Activated T-cell treated with anti-CD3 and anti-CD28 coated beads, Interleukin-2, amount 50 U/mL, for 24 hours (primary cell): Measurements from ENCODE around the gene SMYD3.

Experiments used
- DNase-seq: peaks from one replicate; pipeline ENCODE4 v3.0.0-alpha.2; 2020
- H3K27ac Mint-ChIP-seq: 2 replicates; pipeline ENCODE4 v1.8.0; 2020; ENCODE audit warnings: mild to moderate bottlenecking, mixed read lengths
- H3K27me3 Mint-ChIP-seq: 2 replicates; pipeline ENCODE4 v1.8.0; 2020; ENCODE audit warnings: mixed read lengths
- H3K36me3 Mint-ChIP-seq: 2 replicates; pipeline ENCODE4 v1.8.0; 2020; ENCODE audit warnings: low read depth, mixed read lengths
- H3K4me1 Mint-ChIP-seq: 2 replicates; pipeline ENCODE4 v1.8.0; 2020; ENCODE audit warnings: low read depth, mixed read lengths
- H3K4me3 Mint-ChIP-seq: 2 replicates; pipeline ENCODE4 v1.8.0; 2020; ENCODE audit warnings: mild to moderate bottlenecking, moderate library complexity, mixed read lengths
- H3K9me3 Mint-ChIP-seq: 2 replicates; pipeline ENCODE4 v1.8.0; 2020; ENCODE audit warnings: mixed read lengths

Gene SMYD3

DNA sequence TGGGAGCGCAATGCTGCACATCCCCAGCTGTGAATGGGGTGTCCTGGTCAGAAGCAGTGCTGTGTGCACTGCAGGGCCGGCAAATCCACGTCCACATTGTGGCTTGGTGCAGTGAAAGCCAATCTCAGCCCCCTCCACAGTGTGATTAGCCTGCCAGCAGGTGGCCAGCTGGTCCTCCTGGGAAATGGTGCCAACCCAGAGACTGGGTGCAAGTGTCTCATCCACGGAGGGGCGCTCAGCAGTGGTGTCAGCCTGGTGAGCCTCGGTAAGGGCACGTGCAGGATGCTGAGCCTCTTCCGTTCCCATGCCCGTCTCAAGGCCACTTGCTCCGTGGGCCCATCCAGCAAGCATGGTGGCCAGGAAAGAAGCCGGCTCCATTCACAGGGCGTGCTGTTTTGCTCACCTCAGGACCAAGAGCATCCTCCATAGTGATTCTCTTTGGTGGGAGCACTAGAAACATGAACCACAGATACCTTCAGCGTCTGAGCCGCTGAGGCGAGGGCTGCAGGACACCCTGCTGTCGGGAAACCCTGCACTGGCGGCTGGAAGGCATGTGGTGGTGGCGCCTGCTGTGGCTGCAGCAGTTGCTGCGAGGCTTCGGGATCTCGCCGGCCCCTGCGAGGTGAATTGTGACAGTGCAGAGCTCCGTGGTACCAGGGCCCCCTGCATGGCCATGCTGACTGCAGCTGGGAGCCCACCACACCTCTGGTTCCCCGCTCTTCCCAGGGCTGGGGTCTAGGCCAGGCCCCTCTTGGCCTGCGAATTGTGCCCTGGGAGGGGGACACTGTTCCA is 2.0 kb upstream of the SMYD3 start:
- Mint-ChIP-seq H3K4me3 (no peak overlapping the region), H3K27ac (no peak overlapping the region), H3K9me3 (no peaks in the 10 kb centered on the region), H3K4me1 (peaks cover 33% of the 10 kb centered on the region), H3K27me3 (no peaks in the 10 kb centered on the region), H3K36me3 (peaks cover 14% of the 10 kb centered on the region)
- no peak for DNase-seq

DNA sequence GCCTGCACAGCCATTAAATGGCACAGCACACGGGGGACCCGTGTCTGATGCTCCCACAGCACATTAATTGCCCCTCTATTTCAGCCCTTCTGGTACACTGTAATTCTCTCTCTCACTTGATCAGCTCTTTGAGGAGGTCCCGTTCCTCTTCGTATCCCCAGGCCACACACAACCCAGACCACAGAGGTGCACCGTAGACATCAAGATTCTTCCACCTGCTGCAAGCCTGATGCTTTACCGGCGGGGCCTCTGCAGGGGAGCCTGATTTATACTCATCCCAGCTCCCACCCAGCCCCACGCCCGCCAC is 759 bp downstream of the SMYD3 start:
- Mint-ChIP-seq H3K4me3 (peak overlapping the region; percentile 92), H3K4me1 (peaks cover 39% of the 10 kb centered on the region), H3K9me3 (no peaks in the 10 kb centered on the region), H3K27me3 (no peaks in the 10 kb centered on the region), H3K27ac (peak overlapping the region; percentile 85), H3K36me3 (peaks cover 32% of the 10 kb centered on the region)
- DNase-seq: no peak

- H3K9me3 Mint-ChIP-seq: no peaks in the 10 kb centered on the region
- no peak overlapping the region for H3K27ac Mint-ChIP-seq
- no peak overlapping the region for H3K4me3 Mint-ChIP-seq
- DNase-seq: no peak
- peaks cover 32% of the 10 kb centered on the region for H3K36me3 Mint-ChIP-seq
- no peaks in the 10 kb centered on the region for H3K27me3 Mint-ChIP-seq
- peaks cover 38% of the 10 kb centered on the region for H3K4me1 Mint-ChIP-seq
These were observed 3.7 kb downstream of the SMYD3 start for GRCh38 chr1:246503341-246503740.

DNA sequence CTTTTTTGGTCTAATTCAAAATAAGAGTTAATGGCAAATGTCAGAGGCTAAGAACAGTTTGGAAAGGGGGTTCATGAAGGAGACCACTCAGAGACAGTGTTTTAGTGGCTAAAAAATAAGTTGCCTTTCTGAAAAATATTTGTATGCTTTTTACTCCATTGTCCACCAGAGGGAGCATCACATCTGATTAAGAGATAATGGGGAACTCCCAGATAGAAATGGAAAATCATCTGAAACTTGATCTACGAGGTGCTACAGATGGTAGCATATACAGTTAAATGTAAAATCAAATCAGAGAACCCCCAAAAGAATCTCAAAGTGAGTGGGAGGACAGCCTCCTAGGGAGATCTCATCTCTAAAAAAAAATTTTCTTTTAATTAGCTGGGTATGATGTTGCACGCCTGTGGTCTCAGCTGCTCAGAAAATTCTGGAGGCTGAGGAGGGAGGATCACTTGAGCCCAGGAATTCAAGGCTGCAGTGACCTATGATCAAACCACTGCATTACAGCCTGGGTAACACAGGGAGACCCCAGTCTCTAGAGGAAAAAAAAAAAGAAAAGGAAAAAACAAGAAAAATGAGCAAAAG is 9.7 kb downstream of the SMYD3 start:
- Mint-ChIP-seq H3K9me3 (no peaks in the 10 kb centered on the region), H3K4me3 (no peak overlapping the region), H3K27ac (no peak overlapping the region), H3K4me1 (peaks cover 20% of the 10 kb centered on the region), H3K36me3 (peaks cover 8% of the 10 kb centered on the region), H3K27me3 (no peaks in the 10 kb centered on the region)
- no peak for DNase-seq

DNA sequence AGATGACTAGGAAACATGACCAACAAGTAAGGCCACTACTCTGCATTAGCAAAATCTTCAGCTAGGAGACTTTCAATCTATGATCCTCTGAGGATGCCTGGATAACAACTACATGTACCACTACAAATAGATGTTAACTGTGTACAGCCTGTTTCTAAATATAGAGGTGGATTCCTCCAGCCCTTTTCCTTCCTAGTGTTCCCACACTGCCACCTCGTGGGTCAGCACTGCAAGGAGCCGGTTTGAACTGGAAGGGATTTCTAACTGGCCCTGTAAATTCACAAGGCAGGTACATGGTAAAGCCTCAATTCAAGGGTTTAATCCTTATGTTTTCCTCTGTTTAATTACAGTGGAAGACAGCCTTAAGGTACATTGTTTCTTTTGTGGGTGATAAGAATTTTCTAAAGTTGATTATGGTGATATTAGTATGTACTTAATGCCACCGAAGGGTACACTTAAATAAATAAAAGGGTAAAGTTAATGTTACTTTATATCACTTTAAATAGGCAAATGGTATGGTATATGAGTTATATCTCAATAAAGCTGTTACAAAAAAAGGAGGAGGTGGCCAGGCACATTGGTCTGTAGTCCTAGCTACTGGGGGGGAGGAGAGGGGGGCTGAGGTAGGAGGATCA is 14.4 kb downstream of the SMYD3 start:
- Mint-ChIP-seq H3K9me3 (no peaks in the 10 kb centered on the region), H3K27me3 (no peaks in the 10 kb centered on the region), H3K27ac (no peak overlapping the region), H3K36me3 (peaks cover 6% of the 10 kb centered on the region), H3K4me1 (peaks cover 16% of the 10 kb centered on the region), H3K4me3 (no peak overlapping the region)
- DNase-seq: peak; percentile 56

DNA sequence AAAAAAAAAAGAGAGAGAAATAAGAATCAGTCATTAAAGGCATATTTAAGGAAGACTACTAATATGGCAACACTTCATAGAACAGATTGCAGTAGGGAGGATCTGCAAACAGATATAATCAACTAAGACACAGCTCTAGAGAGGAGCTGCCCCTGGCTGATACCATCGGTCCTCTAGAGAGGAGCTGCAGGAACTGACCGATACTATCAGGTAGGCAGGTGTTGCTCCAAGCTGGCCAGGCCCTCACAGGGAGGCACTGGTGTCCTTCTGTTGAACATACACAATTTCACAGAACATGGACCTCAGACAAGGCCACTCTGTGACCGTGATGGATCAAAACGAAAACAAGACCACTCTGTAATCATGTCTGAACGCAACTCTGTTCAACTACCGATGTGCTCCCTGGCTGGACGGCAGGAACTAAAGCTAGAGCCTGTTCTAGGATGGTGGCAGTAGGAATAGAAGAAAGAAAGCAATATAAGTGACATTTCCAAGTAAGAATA is 15.5 kb downstream of the SMYD3 start:
- H3K36me3 Mint-ChIP-seq: peaks cover 8% of the 10 kb centered on the region
- H3K4me1 Mint-ChIP-seq: peaks cover 12% of the 10 kb centered on the region
- no peaks in the 10 kb centered on the region for H3K9me3 Mint-ChIP-seq
- no peak overlapping the region for H3K27ac Mint-ChIP-seq
- no peak overlapping the region for H3K4me3 Mint-ChIP-seq
- H3K27me3 Mint-ChIP-seq: no peaks in the 10 kb centered on the region
- no peak for DNase-seq

DNA sequence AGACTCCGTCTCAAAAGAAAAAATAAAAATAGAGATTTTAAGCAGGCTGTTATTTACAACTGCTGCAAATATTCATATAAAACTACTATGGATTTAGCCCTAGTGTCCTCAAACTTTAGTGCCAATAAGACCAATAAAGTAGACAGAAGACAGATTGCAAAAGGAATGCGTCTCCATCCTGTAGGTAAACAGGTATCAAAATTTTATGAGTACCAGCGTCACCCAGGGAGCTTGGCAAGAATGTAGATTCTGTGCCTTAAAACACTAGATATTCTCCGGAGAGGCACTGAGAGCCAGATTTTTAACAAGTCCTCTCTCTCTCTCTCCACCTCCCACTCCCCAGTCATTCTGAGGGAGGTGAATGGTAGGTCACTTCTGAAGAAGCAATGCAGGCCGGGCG is 18.4 kb downstream of the SMYD3 start:
- no peak for DNase-seq
- Mint-ChIP-seq H3K4me3 (no peak overlapping the region), H3K36me3 (peaks cover 8% of the 10 kb centered on the region), H3K27me3 (no peaks in the 10 kb centered on the region), H3K9me3 (no peaks in the 10 kb centered on the region), H3K4me1 (peaks cover 15% of the 10 kb centered on the region), H3K27ac (no peak overlapping the region)

GRCh38 chr1:246483569-246483933 is 23.5 kb downstream of the SMYD3 start:
- Mint-ChIP-seq H3K9me3 (no peaks in the 10 kb centered on the region), H3K27me3 (no peaks in the 10 kb centered on the region), H3K4me3 (no peak overlapping the region), H3K27ac (no peak overlapping the region), H3K4me1 (peaks cover 29% of the 10 kb centered on the region), H3K36me3 (peaks cover 9% of the 10 kb centered on the region)
- no peak for DNase-seq

- Mint-ChIP-seq H3K27ac (no peak overlapping the region), H3K27me3 (no peaks in the 10 kb centered on the region), H3K9me3 (no peaks in the 10 kb centered on the region), H3K4me1 (peaks cover 27% of the 10 kb centered on the region), H3K4me3 (no peak overlapping the region), H3K36me3 (peaks cover 7% of the 10 kb centered on the region)
- DNase-seq: no peak
These were observed 24.1 kb downstream of the SMYD3 start for GRCh38 chr1:246482805-246483568.

GRCh38 chr1:246479061-246479460 is 28.0 kb downstream of the SMYD3 start:
- no peaks in the 10 kb centered on the region for H3K27me3 Mint-ChIP-seq
- H3K36me3 Mint-ChIP-seq: peaks cover 3% of the 10 kb centered on the region
- peaks cover 43% of the 10 kb centered on the region for H3K4me1 Mint-ChIP-seq
- no peak overlapping the region for H3K27ac Mint-ChIP-seq
- H3K9me3 Mint-ChIP-seq: no peaks in the 10 kb centered on the region
- no peak overlapping the region for H3K4me3 Mint-ChIP-seq
- no peak for DNase-seq

DNA sequence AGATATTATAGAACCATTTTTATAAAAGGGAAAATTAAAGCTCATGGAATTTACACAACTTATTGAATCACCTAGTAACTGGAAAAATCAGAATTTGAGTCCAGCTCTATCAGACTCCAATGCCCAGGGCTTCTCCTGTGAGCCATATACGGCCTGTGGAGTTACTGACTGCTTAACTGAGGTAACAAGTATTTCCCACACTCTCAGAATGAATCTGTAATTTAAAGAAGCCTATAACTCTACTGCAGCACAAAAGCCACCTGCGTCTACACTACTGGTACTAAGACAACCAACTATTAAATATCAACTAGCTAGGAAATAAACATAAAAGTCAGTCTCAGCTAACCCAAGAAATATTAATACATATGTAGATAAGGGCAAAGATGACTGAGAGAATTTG is 29.4 kb downstream of the SMYD3 start:
- H3K9me3 Mint-ChIP-seq: no peaks in the 10 kb centered on the region
- peaks cover 31% of the 10 kb centered on the region for H3K4me1 Mint-ChIP-seq
- H3K27ac Mint-ChIP-seq: no peak overlapping the region
- DNase-seq: no peak
- H3K4me3 Mint-ChIP-seq: no peak overlapping the region
- H3K36me3 Mint-ChIP-seq: peaks cover 3% of the 10 kb centered on the region
- H3K27me3 Mint-ChIP-seq: no peaks in the 10 kb centered on the region

DNA sequence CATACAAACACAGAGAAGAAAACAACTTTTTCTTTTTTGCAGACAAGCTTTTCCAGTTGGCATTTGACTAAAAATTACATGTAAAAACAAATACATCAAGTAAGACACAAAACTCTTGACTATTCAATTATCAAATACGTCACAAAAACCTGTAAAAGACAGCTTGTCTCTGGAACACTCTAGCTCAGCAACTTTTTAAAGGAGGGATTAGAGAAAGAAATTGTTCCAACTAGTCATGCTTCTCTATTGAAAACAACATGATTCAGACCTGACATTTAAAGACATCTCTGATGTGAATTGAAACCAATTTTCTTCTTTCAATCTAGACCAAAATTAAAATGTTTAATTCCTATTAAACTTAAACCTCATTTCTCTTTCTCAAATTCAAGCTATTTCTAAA is 30.3 kb downstream of the SMYD3 start:
- no peaks in the 10 kb centered on the region for H3K9me3 Mint-ChIP-seq
- no peak for DNase-seq
- peaks cover 3% of the 10 kb centered on the region for H3K36me3 Mint-ChIP-seq
- peak overlapping the region; percentile 23 for H3K4me3 Mint-ChIP-seq
- peak overlapping the region; percentile 55 for H3K27ac Mint-ChIP-seq
- no peaks in the 10 kb centered on the region for H3K27me3 Mint-ChIP-seq
- H3K4me1 Mint-ChIP-seq: peaks cover 33% of the 10 kb centered on the region

GRCh38 chr1:246471688-246472087 is 35.4 kb downstream of the SMYD3 start:
- Mint-ChIP-seq H3K36me3 (no peaks in the 10 kb centered on the region), H3K9me3 (no peaks in the 10 kb centered on the region), H3K4me1 (peaks cover 13% of the 10 kb centered on the region), H3K27me3 (no peaks in the 10 kb centered on the region), H3K4me3 (no peak overlapping the region), H3K27ac (no peak overlapping the region)
- no peak for DNase-seq

DNA sequence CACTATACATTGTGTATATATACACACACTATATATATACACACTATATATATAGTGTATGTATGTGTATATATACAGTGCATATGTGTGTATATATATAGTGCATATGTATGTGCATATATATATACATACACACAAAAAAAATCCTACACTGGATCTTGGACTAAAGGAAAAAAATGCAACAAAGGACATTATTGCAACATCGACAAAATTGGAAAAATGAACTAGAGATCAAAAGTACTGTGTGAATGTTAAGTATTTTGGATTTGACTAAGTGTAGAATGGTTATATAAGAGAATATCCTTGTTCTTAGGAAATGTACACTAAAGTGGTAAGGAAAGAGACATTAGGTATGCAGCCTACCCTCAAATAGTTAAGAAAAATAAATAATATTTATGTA is 36.5 kb downstream of the SMYD3 start:
- Mint-ChIP-seq H3K4me1 (peaks cover 7% of the 10 kb centered on the region), H3K27ac (no peak overlapping the region), H3K36me3 (no peaks in the 10 kb centered on the region), H3K4me3 (no peak overlapping the region), H3K9me3 (no peaks in the 10 kb centered on the region), H3K27me3 (no peaks in the 10 kb centered on the region)
- no peak for DNase-seq

GRCh38 chr1:246462986-246463385 is 44.1 kb downstream of the SMYD3 start:
- DNase-seq: no peak
- H3K36me3 Mint-ChIP-seq: peaks cover 10% of the 10 kb centered on the region
- no peaks in the 10 kb centered on the region for H3K9me3 Mint-ChIP-seq
- no peaks in the 10 kb centered on the region for H3K27me3 Mint-ChIP-seq
- H3K4me3 Mint-ChIP-seq: no peak overlapping the region
- H3K4me1 Mint-ChIP-seq: peaks cover 22% of the 10 kb centered on the region
- no peak overlapping the region for H3K27ac Mint-ChIP-seq
